ENCODE measurements around the gene NBPF11.
"Not testable (repeated sequence)": the region's sequence is repeated elsewhere in the genome, so short reads cannot be mapped to it uniquely, and the experiment has no call there.

NBPF11 gene

GRCh38 chr1:148150014-148150413 is 2.1 kb downstream of the NBPF11 start:
- DNase-seq, result not testable (repeated sequence)

- DNase-seq, result not testable (repeated sequence)
Observed at GRCh38 chr1:148149050-148149815, 2.8 kb downstream of the NBPF11 start.

GRCh38 chr1:148147052-148147838 is 4.8 kb downstream of the NBPF11 start:
- not testable (repeated sequence) for DNase-seq

- DNase-seq, result not testable (repeated sequence)
Observed at GRCh38 chr1:148146191-148146997, 5.7 kb downstream of the NBPF11 start.

GRCh38 chr1:148143223-148143622 is 8.9 kb downstream of the NBPF11 start:
- not testable (repeated sequence) for DNase-seq

DNA sequence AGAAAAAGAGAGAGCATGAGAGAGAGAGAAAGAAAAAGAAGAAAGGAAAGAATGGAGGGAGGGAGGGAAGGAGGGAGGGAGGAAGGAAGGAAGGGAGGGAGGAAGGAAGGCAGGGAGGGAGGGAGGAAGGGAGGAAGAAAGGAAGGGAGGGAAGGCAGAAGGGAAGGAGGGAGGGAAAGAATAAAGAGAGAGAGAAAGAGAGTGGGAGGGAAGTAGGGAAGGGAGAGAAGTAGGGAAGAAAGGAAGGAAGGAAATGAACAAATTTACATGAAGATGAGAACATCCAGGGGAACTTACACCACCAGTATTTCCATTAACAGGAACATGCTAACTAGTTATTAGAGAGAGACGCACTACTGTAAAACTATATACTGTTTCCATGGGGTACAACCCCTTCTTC is 10.1 kb downstream of the NBPF11 start:
- DNase-seq, result not testable (repeated sequence)

GRCh38 chr1:148138606-148139005 is 13.5 kb downstream of the NBPF11 start:
- not testable (repeated sequence) for DNase-seq

- DNase-seq, result peak; percentile 42
Observed at GRCh38 chr1:148122341-148122740, 29.7 kb downstream of the NBPF11 start.

DNA sequence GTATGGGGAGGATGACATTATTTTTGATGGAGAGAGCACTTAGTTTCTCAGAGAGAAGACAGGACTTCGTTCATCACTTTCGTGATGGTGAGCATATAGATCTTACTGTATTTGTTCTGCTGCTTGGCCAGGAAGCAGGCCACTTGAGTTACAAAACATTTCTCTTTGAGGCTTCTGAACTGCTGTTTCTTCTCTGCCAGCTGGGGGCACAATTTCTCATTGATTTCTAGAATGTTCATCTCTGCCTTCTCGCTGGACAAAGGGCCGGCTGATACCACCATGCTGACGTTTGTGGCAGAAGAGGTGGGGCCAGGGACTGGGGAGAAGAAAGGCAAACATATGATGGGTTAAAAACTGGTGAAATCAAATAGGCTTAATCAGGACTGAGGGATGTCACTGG is 31.7 kb downstream of the NBPF11 start:
- DNase-seq, result not testable (repeated sequence)

DNA sequence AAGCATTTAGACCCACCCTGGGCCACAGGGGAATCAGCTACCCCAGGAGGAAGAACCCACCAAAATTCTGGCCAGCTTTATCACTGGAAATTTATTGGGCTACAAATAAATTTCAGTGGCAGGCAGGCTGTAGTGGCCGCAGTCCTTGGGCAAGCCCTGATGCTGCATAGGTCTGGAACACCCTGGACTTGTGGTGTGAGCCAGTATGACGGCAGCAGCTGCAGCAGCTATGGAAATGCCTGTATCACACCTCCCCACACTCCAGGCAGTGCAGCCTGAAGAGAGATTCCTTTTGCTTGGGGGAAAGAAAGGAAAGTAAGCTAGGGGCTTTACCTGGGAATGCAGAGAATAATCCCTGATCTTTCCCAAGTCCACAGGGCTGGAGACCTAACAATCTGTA is 56.3 kb downstream of the NBPF11 start:
- not testable (repeated sequence) for DNase-seq

GRCh38 chr1:148086196-148086595 is 65.9 kb downstream of the NBPF11 start:
- not testable (repeated sequence) for DNase-seq

GRCh38 chr1:148081205-148081604 is 70.9 kb downstream of the NBPF11 start:
- not testable (repeated sequence) for DNase-seq

GRCh38 chr1:148078632-148079519 is 73.2 kb downstream of the NBPF11 start:
- DNase-seq, result not testable (repeated sequence)

GRCh38 chr1:148078090-148078489 is 74.0 kb downstream of the NBPF11 start:
- DNase-seq, result not testable (repeated sequence)

- not testable (repeated sequence) for DNase-seq
Observed at GRCh38 chr1:148077458-148077857, 74.6 kb downstream of the NBPF11 start.

- DNase-seq, result not testable (repeated sequence)
Observed at GRCh38 chr1:148073392-148073791, 78.7 kb downstream of the NBPF11 start.

GRCh38 chr1:148068606-148069005 is 83.5 kb downstream of the NBPF11 start:
- DNase-seq, result not testable (repeated sequence)

GRCh38 chr1:148068201-148068600 is 83.9 kb downstream of the NBPF11 start:
- DNase-seq, result not testable (repeated sequence)

DNA sequence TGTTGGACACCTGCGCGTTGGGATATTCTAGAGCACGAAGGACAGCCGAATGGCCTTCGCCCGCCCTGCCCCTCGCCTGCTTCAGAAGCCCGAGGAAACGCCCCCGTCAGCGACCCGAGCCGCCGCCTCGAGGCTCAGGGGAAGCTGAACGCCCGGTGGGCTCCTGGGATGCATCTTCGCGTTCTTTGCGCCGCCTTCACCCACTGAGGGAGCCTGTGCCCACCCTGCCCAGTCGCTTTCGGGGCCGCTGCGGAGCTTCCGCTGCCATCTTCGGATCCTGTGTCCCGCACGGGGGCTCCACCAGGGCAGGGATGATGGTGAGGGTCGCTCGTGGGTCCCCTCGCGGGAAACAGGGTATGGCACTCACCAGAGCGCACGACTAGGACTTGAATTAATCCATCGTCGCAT is 91.8 kb downstream of the NBPF11 start:
- DNase-seq, result not testable (repeated sequence)

DNA sequence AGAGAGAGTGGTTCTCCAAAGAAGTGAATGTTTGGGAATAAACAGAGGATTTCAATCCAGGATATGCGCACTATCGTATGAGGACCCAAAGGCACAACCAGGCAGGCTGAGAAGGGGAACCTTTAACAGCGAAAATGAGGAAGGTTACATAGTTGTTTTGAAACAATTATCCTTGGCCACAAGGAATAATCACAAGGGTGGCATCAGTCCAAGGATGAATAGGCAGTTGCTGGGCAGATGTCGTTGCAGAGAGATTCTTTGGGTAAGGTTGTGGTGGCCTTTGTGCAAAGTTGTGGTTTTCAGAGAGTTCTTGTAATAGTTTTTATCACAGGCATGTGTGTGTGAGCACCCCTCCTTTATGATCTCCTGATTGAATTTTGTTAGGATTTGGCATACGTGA is 94.7 kb downstream of the NBPF11 start:
- not testable (repeated sequence) for DNase-seq
